D721Med (cell line): ENCODE results near the gene CCR5AS.

ENCODE experiments used
- DNase-seq: peaks from one replicate; pipeline ENCODE4 v3.0.0; 2011; ENCODE audit warnings: low spot score; ENCODE audit not compliant: insufficient read length
- FAIRE-seq: peaks from 2 replicates; lab custom pipeline; 2011; peaks lifted over from hg19 to GRCh38; lab: Jason Lieb, UNC
- TF ChIP-seq, protein P1 (sequence below): IDR thresholded peaks from 2 replicates; pipeline ENCODE4 v1.5.1; 2012; ENCODE audit warnings: mild to moderate bottlenecking, control low read depth; ENCODE audit not compliant: insufficient read depth; ENCODE audit errors: missing control alignments

The CCR5AS gene

GRCh38 chr3:46360907-46361306 is 46.0 kb downstream of the CCR5AS start:
- FAIRE-seq (no peak), DNase-seq (no peak)
- TF ChIP-seq, protein P1, sequence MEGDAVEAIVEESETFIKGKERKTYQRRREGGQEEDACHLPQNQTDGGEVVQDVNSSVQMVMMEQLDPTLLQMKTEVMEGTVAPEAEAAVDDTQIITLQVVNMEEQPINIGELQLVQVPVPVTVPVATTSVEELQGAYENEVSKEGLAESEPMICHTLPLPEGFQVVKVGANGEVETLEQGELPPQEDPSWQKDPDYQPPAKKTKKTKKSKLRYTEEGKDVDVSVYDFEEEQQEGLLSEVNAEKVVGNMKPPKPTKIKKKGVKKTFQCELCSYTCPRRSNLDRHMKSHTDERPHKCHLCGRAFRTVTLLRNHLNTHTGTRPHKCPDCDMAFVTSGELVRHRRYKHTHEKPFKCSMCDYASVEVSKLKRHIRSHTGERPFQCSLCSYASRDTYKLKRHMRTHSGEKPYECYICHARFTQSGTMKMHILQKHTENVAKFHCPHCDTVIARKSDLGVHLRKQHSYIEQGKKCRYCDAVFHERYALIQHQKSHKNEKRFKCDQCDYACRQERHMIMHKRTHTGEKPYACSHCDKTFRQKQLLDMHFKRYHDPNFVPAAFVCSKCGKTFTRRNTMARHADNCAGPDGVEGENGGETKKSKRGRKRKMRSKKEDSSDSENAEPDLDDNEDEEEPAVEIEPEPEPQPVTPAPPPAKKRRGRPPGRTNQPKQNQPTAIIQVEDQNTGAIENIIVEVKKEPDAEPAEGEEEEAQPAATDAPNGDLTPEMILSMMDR = no peak

- TF ChIP-seq, protein P1 = no peak
- no peak for DNase-seq
Measured at GRCh38 chr3:46359733-46360493, 47.0 kb downstream of the CCR5AS start.

GRCh38 chr3:46358466-46358865 is 48.4 kb downstream of the CCR5AS start:
- DNase-seq = no peak
- FAIRE-seq = no peak
- TF ChIP-seq, protein P1 = no peak

More at GRCh38 chr3:46359733-46360493, 47.0 kb downstream of the CCR5AS start:
- no peak for FAIRE-seq

GRCh38 chr3:46356909-46357308 is 50.0 kb downstream of the CCR5AS start:
- FAIRE-seq (no peak), DNase-seq (no peak)

GRCh38 chr3:46356276-46356675 is 50.6 kb downstream of the CCR5AS start:
- FAIRE-seq (no peak), DNase-seq (no peak)
- TF ChIP-seq, protein P1 = no peak

More at GRCh38 chr3:46356909-46357308, 50.0 kb downstream of the CCR5AS start:
- TF ChIP-seq, protein P1 = no peak

DNA sequence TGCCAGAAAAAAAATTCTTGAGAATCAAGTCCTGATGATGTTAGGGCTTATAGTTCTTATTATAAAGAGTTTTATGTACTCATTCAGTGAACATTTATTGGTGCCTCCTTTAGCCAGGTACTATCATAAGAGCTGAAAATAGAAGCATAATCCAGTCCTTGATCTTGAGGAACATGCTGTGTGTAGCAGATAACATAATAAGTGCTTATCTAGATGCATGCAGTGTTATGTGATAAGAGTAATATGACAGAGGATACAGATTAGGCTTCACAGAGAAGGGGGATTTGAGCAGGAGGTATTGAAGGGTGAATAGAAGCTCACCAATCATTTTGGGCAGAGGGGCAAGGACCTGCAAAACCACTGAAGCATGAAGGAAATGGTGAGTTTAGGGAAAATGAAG is 51.9 kb downstream of the CCR5AS start:
- TF ChIP-seq, protein P1 = no peak
- FAIRE-seq (no peak), DNase-seq (no peak)

GRCh38 chr3:46354478-46354877 is 52.4 kb downstream of the CCR5AS start:
- FAIRE-seq (no peak), DNase-seq (no peak)
- TF ChIP-seq, protein P1 = no peak
